HCT116 (cell line): ENCODE data around the gene TEAD1. TPM values are rescaled to one million over a fixed set of nuclear protein-coding genes. Genes with fewer than 3 reads are reported as not detected.

Source experiments
- ATAC-seq: fragments of 200-7000 bp; cut with Tn5 transposase; 2 replicates; pipeline ENCODE4 v1.9.1; 2020; ENCODE audit warnings: mild to moderate bottlenecking, moderate library complexity
- BruUV-seq: library from RNA; stranded (reverse); fragments of 400-500 nt; replicated peaks from 2 replicates; lab custom pipeline; 2021; lab: Mats Ljungman, UMichigan
- CTCF ChIA-PET: fragments of 300-600 bp; sonication (Branson Sonifier 250); formaldehyde crosslinking; loops from one replicate; lab custom pipeline; 2021; ENCODE audit warnings: antibody characterized with exemption; lab: Charles Lee
- POLR2A ChIA-PET: fragments of 300-600, 350-600 bp; sonication (Branson Sonifier 250); formaldehyde crosslinking; loops from one replicate; lab custom pipeline; 2021; ENCODE audit warnings: antibody characterized with exemption; lab: Charles Lee
- RAD21 ChIA-PET, 2 experiments: fragments of 300-600 bp; sonication (Branson Sonifier 250); formaldehyde crosslinking; loops; one replicate each; lab custom pipeline; 2023; ENCODE audit warnings: low total read pairs in 2 of 2; ENCODE audit not compliant: uncharacterized antibody in 2 of 2, unreplicated experiment in 2 of 2, low non-redundant PET in 1 of 2; lab: Charles Lee
- DNase-seq: peaks from one replicate; pipeline ENCODE4 v3.0.0-alpha.2; 2010; ENCODE audit warnings: low read depth, low spot score
- H2AFZ ChIP-seq: fragments of 200-600 bp; shearing (Covaris generic), sonication (generic); 2 replicates; pipeline ENCODE4 v1.6.1; 2017; ENCODE audit warnings: low read depth, mixed run types, mixed read lengths, antibody characterized with exemption, low read length; ENCODE audit not compliant: poor library complexity, severe bottlenecking
- H3K27ac ChIP-seq: 2 replicates; pipeline ENCODE4 v1.5.1; 2012; ENCODE audit warnings: low read depth, low read length
- H3K27me3 ChIP-seq: fragments of 200-600 bp; sonication (generic); 2 replicates; pipeline ENCODE4 v1.6.1; 2016; ENCODE audit warnings: mixed run types, low read length, mixed read lengths; ENCODE audit not compliant: insufficient read depth
- H3K36me3 ChIP-seq, 2 experiments: fragments of 200-500 bp in 1 of 2; fragments of 200-600 bp in 1 of 2; sonication (Bioruptor generic) in 1 of 2; sonication (generic) in 1 of 2; 2 replicates each; pipeline versions ENCODE4 v1.5.1 to v1.6.1; 2014 to 2016; ENCODE audit warnings: low read length in 2 of 2, inconsistent platforms in 1 of 2, mixed read lengths in 1 of 2, mixed run types in 1 of 2; ENCODE audit not compliant: insufficient read depth in 2 of 2, control insufficient read depth in 1 of 2
- H3K4me1 ChIP-seq, 2 experiments: fragments of 200-600 bp in 1 of 2; sonication (generic) in 1 of 2; 2 replicates each; pipeline versions ENCODE4 v1.5.1 to v1.6.1; 2012 to 2017; ENCODE audit warnings: low read length in 2 of 2, inconsistent platforms in 1 of 2, mild to moderate bottlenecking in 1 of 2, mixed read lengths in 1 of 2, mixed run types in 1 of 2, moderate library complexity in 1 of 2; ENCODE audit not compliant: insufficient read depth in 2 of 2, control insufficient read depth in 1 of 2
- H3K4me2 ChIP-seq: fragments of 200-600 bp; sonication (generic); 2 replicates; pipeline ENCODE4 v1.6.1; 2017; ENCODE audit warnings: mixed run types, low read length, mixed read lengths
- H3K4me3 ChIP-seq, 2 experiments: fragments of 200-600 bp in 1 of 2; sonication (generic) in 1 of 2; replicated peaks in 1 of 2; 2 replicates each; pipeline ENCODE4 v1.5.1; 2011 to 2016; ENCODE audit warnings: low read length in 2 of 2, control low read depth in 1 of 2, low read depth in 1 of 2, mild to moderate bottlenecking in 1 of 2, mixed read lengths in 1 of 2, mixed run types in 1 of 2
- H3K79me2 ChIP-seq: fragments of 200-600 bp; sonication (generic); 2 replicates; pipeline ENCODE4 v1.6.1; 2017; ENCODE audit warnings: mild to moderate bottlenecking, mixed run types, low read length, moderate library complexity, mixed read lengths; ENCODE audit not compliant: insufficient read depth
- H3K9ac ChIP-seq: fragments of 200-600 bp; sonication (generic); 2 replicates; pipeline ENCODE4 v1.6.1; 2016; ENCODE audit warnings: low read length, mixed read lengths
- H3K9me2 ChIP-seq: fragments of 200-600 bp; sonication (generic), shearing (Covaris generic); 2 replicates; pipeline ENCODE4 v1.6.1; 2017; ENCODE audit warnings: mixed run types, mild to moderate bottlenecking, moderate library complexity; ENCODE audit not compliant: insufficient read depth
- H3K9me3 ChIP-seq, 2 experiments: fragments of 200-500 bp in 1 of 2; fragments of 200-600 bp in 1 of 2; sonication (Bioruptor generic) in 1 of 2; sonication (generic) in 1 of 2; 2 replicates each; pipeline ENCODE4 v1.6.1; 2014 to 2017; ENCODE audit warnings: low read length in 2 of 2, mixed read lengths in 2 of 2, inconsistent platforms in 1 of 2, low read depth in 1 of 2, mild to moderate bottlenecking in 1 of 2, mixed run types in 1 of 2, moderate library complexity in 1 of 2; ENCODE audit not compliant: control insufficient read depth in 1 of 2, insufficient read depth in 1 of 2
- H4K20me1 ChIP-seq: fragments of 200-600 bp; sonication (generic), shearing (Covaris generic); 2 replicates; pipeline ENCODE4 v1.6.1; 2017; ENCODE audit warnings: mixed run types, mild to moderate bottlenecking, moderate library complexity; ENCODE audit not compliant: insufficient read depth
- EGR1 ChIP-seq: IDR thresholded peaks from 2 replicates; pipeline ENCODE4 v1.6.1; 2012; ENCODE audit warnings: low read depth
- FOSL1 ChIP-seq: IDR thresholded peaks from 2 replicates; pipeline ENCODE4 v1.6.1; 2012; ENCODE audit warnings: low read depth
- RAD21 ChIP-seq: IDR thresholded peaks from 2 replicates; pipeline ENCODE4 v1.6.1; 2012; ENCODE audit warnings: low read depth, mild to moderate bottlenecking
- SIN3A ChIP-seq: IDR thresholded peaks from 2 replicates; pipeline ENCODE4 v1.6.1; 2012; ENCODE audit warnings: low read depth
- SRF ChIP-seq: IDR thresholded peaks from 2 replicates; pipeline ENCODE4 v1.6.1; 2012; ENCODE audit warnings: low read depth
- intact Hi-C: fragments of 100-400 bp; cut with micrococcal nuclease; formaldehyde crosslinking; loops from 2 replicates; pipeline ENCODE4 v1.10.0; 2022
- total RNA-seq: library from RNA; stranded (reverse); gene quantifications from one replicate; pipeline ENCODE4 v1.2.1, GENCODE V29; 2021; ENCODE audit not compliant: unreplicated experiment
- TF ChIP-seq, protein P1 (sequence below): IDR thresholded peaks from 2 replicates; pipeline ENCODE4 v1.6.1; 2012; ENCODE audit warnings: low read depth
- TF ChIP-seq, protein P2 (sequence below), 3 experiments: fragments of 200-600 bp in 1 of 3; sonication (generic) in 1 of 3; IDR thresholded peaks in 2 of 3; conservative IDR thresholded peaks in 1 of 3; 2 replicates each; pipeline ENCODE4 v1.5.1; 2012 to 2017; ENCODE audit warnings: low read depth in 2 of 3, low read length in 2 of 3, antibody characterized with exemption in 1 of 3, borderline replicate concordance in 1 of 3, control low read depth in 1 of 3, mild to moderate bottlenecking in 1 of 3, mixed read lengths in 1 of 3, mixed run types in 1 of 3, moderate library complexity in 1 of 3; ENCODE audit not compliant: insufficient read depth in 1 of 3

Gene TEAD1
- total RNA-seq, 1 experiment from 2014 or later: 103 TPM

DNA sequence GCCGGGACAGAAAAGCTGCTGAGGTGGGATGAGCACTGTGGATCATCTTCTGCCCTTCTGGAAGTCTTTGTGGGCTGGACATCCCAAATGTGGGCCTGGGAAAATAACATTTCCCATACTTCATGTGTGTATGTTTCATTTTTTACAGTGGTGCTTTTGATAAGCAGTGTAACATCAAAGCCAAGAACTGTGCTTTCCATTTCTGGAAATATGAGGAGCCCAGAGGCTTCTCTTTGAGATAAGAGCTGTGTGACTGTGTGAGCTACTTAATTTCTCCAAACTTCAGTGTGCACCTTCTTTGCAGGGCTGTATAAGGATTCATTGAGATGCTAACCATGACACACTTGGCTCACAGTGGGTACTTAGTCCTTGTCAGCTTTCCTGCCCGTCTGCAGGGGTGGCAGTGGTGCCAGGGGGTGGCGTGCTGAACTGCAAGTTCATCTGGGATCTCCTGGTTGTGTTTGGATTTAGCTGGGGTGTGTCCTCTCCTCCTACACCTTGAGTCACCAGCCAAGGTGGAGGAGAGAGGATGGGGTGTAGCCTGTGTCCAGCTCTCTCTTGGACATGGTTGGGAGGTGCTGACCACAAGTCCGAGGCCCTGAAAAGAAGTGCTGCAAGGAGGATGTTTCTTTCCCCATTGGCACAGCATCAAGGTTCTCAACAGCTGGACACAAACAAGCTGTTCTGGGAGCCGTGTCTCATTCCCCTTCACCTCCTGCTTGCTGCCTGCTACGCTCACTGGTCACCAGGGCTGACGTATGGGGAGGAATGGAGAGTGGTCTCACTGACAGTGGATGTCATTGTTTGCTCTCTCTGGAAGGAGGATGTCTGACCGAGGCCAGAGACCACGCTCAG lies 139.4 kb downstream of the TEAD1 start (continued):
- TF ChIP-seq, protein P1, sequence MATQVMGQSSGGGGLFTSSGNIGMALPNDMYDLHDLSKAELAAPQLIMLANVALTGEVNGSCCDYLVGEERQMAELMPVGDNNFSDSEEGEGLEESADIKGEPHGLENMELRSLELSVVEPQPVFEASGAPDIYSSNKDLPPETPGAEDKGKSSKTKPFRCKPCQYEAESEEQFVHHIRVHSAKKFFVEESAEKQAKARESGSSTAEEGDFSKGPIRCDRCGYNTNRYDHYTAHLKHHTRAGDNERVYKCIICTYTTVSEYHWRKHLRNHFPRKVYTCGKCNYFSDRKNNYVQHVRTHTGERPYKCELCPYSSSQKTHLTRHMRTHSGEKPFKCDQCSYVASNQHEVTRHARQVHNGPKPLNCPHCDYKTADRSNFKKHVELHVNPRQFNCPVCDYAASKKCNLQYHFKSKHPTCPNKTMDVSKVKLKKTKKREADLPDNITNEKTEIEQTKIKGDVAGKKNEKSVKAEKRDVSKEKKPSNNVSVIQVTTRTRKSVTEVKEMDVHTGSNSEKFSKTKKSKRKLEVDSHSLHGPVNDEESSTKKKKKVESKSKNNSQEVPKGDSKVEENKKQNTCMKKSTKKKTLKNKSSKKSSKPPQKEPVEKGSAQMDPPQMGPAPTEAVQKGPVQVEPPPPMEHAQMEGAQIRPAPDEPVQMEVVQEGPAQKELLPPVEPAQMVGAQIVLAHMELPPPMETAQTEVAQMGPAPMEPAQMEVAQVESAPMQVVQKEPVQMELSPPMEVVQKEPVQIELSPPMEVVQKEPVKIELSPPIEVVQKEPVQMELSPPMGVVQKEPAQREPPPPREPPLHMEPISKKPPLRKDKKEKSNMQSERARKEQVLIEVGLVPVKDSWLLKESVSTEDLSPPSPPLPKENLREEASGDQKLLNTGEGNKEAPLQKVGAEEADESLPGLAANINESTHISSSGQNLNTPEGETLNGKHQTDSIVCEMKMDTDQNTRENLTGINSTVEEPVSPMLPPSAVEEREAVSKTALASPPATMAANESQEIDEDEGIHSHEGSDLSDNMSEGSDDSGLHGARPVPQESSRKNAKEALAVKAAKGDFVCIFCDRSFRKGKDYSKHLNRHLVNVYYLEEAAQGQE: no peak
- peak; percentile 10; the same call in 1 of the 2 replicates for TF ChIP-seq FOSL1
- no peak for TF ChIP-seq SIN3A
- TF ChIP-seq EGR1: no peak
- no peak for TF ChIP-seq SRF
- peak; percentile 64 for TF ChIP-seq RAD21

DNA sequence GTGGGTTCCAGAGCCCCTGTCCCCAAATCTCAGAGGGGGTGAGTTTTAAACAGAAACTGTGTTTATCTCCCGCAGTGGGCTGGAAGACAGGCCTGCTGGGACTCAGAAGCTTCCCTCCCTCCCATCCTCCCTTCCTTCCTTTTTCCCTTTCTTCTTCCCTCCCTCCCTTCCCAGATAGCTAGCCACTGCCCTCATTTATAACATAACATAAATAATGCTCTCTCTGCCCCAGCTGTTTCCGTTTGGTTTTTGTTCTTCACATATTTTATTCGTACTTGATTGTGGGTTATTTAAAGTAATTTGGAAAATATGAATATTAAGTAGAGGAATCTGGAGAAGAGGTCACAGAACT lies 140.9 kb downstream of the TEAD1 start:
- H3K9ac ChIP-seq: peak overlapping the region; percentile 36
- H3K79me2 ChIP-seq: peaks cover 62% of the 10 kb centered on the region
- intact Hi-C loops: no loop called here
- no peaks in the 10 kb centered on the region for H3K36me3 ChIP-seq
- no peaks in the 10 kb centered on the region for H3K9me3 ChIP-seq
- ATAC-seq: peak; percentile 44
- RAD21 ChIA-PET: interaction anchor here (0.6 to 2.4 kb wide), 2 partner anchors 74 to 135 kb away, joined by 5 read pairs; no protein-coding TSS in a partner anchor
- H3K4me3 ChIP-seq: peak overlapping the region; percentile 20 to 32
- POLR2A ChIA-PET: interaction anchor here (0.7 to 1.0 kb wide), 2 partner anchors 30 to 118 kb away, joined by 3 read pairs; no protein-coding TSS in a partner anchor
- TF ChIP-seq FOSL1: no peak
- TF ChIP-seq, protein P2, sequence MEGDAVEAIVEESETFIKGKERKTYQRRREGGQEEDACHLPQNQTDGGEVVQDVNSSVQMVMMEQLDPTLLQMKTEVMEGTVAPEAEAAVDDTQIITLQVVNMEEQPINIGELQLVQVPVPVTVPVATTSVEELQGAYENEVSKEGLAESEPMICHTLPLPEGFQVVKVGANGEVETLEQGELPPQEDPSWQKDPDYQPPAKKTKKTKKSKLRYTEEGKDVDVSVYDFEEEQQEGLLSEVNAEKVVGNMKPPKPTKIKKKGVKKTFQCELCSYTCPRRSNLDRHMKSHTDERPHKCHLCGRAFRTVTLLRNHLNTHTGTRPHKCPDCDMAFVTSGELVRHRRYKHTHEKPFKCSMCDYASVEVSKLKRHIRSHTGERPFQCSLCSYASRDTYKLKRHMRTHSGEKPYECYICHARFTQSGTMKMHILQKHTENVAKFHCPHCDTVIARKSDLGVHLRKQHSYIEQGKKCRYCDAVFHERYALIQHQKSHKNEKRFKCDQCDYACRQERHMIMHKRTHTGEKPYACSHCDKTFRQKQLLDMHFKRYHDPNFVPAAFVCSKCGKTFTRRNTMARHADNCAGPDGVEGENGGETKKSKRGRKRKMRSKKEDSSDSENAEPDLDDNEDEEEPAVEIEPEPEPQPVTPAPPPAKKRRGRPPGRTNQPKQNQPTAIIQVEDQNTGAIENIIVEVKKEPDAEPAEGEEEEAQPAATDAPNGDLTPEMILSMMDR (IDR thresholded peaks at IDR 0.05 in 2 of 3, conservative IDR thresholded peaks at IDR 0.05 in 1 of 3; ENCODE audit: borderline replicate concordance in 1 of 3, insufficient read depth in 1 of 3, low read depth in 2 of 3, low read length in 2 of 3): 0 out of 6 replicates have a peak, but pooled peaks of 1 of the 3 experiments have one; percentile 2
- TF ChIP-seq, protein P1: no peak
- H4K20me1 ChIP-seq: no peaks in the 10 kb centered on the region
- CTCF ChIA-PET: interaction anchor here (1.1 kb wide), 1 partner anchor 74 kb away, joined by 5 read pairs; no protein-coding TSS in a partner anchor
- H2AFZ ChIP-seq: no peak overlapping the region
- peak overlapping the region; percentile 69 for H3K4me2 ChIP-seq
- H3K27me3 ChIP-seq: no peaks in the 10 kb centered on the region
- DNase-seq: no peak
- H3K4me1 ChIP-seq: peaks cover 57 to 72% of the 10 kb centered on the region in 2 experiments
- no TSS peak for BruUV-seq
- peak overlapping the region; percentile 70 for H3K27ac ChIP-seq
- H3K9me2 ChIP-seq: no peaks in the 10 kb centered on the region
